ENCODE measurements around the gene UGT1A10.

Gene UGT1A10

DNA sequence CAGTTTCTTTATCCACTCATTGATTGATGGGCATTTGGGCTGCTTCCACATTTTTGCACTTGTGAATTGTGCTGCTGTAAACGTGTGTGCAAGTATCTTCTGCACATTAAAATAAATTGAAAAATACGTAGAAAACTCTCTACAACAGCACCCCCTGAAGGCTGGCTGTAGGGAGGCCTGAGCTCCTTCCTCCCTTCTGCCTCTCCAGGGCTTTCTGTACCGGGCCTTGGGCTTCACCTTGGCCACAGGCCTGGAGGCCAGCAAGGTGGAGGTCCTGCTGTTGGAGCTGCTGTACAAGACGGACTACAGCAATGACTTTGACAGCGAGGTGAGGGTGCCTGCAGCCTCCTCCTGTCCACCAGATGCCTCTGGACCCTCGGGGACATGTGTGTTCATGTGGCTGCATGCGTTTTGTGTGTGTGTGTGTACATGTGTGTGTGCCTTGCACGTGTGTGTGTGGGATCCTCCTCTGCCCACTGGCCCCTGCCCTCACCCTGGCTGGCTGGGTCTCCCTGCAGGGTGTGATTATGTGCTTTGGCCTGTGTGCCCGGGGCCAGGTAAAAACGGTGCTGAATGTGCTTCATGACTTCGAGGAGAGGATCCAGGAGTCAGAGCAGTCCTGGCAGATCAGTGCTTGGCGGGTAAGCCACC is 171.1 kb downstream of the UGT1A10 start:
- no peaks in the 10 kb centered on the region for H3K27me3 ChIP-seq (ENCODE audit: insufficient read depth, poor library complexity, severe bottlenecking)
- peak; percentile 19 for DNase-seq (ENCODE audit: low spot score)
- no peaks in the 10 kb centered on the region for H3K36me3 ChIP-seq (ENCODE audit: low read depth)
- TF ChIP-seq, protein P1, sequence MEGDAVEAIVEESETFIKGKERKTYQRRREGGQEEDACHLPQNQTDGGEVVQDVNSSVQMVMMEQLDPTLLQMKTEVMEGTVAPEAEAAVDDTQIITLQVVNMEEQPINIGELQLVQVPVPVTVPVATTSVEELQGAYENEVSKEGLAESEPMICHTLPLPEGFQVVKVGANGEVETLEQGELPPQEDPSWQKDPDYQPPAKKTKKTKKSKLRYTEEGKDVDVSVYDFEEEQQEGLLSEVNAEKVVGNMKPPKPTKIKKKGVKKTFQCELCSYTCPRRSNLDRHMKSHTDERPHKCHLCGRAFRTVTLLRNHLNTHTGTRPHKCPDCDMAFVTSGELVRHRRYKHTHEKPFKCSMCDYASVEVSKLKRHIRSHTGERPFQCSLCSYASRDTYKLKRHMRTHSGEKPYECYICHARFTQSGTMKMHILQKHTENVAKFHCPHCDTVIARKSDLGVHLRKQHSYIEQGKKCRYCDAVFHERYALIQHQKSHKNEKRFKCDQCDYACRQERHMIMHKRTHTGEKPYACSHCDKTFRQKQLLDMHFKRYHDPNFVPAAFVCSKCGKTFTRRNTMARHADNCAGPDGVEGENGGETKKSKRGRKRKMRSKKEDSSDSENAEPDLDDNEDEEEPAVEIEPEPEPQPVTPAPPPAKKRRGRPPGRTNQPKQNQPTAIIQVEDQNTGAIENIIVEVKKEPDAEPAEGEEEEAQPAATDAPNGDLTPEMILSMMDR (IDR thresholded peaks at IDR 0.05; ENCODE audit: poor library complexity, severe bottlenecking): no peak
- H3K9me3 ChIP-seq (ENCODE audit: severe bottlenecking): no peaks in the 10 kb centered on the region
- no peak overlapping the region for H3K4me3 ChIP-seq (ENCODE audit: severe bottlenecking)
- no peaks in the 10 kb centered on the region for H3K4me1 ChIP-seq (ENCODE audit: insufficient read depth, poor library complexity, severe bottlenecking)
- no peak overlapping the region for H3K27ac ChIP-seq (ENCODE audit: poor library complexity, severe bottlenecking)
- no peak for ATAC-seq (ENCODE audit: low read depth)

DNA sequence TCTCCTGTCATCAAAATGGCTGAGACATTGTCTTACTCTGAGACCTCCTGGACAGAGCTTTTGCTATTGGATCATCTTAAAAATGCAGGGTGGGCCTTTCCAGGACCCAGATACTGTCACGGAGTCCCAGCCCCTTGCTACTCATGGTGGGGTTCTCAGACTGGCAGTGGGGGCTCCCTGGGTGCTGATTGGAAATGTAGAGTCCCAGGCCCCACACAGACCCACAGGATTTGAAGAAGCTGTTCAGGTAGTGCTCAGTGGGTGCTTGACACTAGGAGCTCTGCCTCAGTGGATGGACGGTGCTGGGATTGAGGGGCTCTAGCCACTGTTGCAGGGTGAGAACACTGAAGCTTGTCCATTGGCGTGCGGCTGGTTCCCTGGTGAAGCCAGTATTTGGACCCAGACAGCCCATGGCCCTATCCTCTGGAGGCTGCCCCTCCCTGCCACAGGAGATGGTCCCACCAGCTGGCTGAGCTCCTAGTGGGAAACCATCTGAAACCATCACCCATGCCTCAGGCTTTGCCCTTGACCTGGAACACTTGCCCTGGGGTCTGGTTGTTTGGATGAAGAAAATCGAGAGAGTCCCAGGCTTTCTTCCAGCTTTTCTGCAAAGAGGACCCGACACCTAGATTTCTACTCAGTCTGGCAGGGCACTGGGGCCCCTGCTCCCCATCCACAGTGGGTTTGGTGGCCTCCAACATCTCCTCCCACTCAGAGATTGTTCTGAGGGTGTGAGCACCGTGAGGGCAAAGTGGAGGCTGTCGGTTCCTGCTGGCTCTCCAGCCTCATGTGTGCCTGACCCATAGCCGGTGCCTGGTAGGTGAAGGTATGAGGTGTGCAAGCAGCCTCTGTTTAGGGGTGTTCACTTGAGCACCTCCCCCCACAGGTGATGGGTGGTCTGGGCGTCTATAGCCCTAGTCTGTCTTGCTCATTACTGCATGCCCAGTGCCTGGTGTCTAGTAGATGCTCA is 172.0 kb downstream of the UGT1A10 start:
- no peak for ATAC-seq (ENCODE audit: low read depth)
- DNase-seq (ENCODE audit: low spot score): peak; percentile 22
- TF ChIP-seq, protein P1 (IDR thresholded peaks at IDR 0.05; ENCODE audit: poor library complexity, severe bottlenecking): no peak
- Histone ChIP-seq H3K27me3 (ENCODE audit: insufficient read depth, poor library complexity, severe bottlenecking) (no peaks in the 10 kb centered on the region), H3K27ac (ENCODE audit: poor library complexity, severe bottlenecking) (no peak overlapping the region), H3K36me3 (ENCODE audit: low read depth) (no peaks in the 10 kb centered on the region), H3K4me3 (ENCODE audit: severe bottlenecking) (no peak overlapping the region), H3K4me1 (ENCODE audit: insufficient read depth, poor library complexity, severe bottlenecking) (no peaks in the 10 kb centered on the region), H3K9me3 (ENCODE audit: severe bottlenecking) (no peaks in the 10 kb centered on the region)

DNA sequence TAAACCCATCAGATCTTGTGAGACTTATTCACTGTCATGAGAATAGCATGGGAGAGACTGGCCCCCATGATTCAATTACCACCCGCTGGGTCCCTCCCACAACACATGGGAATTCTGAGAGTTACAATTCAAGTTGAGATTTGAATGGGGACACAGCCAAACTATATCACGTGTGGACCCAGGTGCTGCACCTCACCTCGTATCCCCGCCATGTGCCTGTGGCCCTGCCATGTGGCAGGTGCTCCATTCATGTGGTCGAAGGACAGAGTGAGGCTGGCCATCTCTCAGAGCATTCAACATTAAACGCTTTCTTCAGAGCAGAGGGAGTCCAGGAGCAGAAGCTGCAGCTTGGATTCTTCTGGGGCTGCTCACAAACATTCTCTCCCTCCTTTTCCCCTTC is 174.1 kb downstream of the UGT1A10 start:
- no peaks in the 10 kb centered on the region for H3K27me3 ChIP-seq (ENCODE audit: insufficient read depth, poor library complexity, severe bottlenecking)
- H3K4me3 ChIP-seq (ENCODE audit: severe bottlenecking): no peak overlapping the region
- no peak overlapping the region for H3K27ac ChIP-seq (ENCODE audit: poor library complexity, severe bottlenecking)
- H3K9me3 ChIP-seq (ENCODE audit: severe bottlenecking): no peaks in the 10 kb centered on the region
- ATAC-seq (ENCODE audit: low read depth): no peak
- H3K36me3 ChIP-seq (ENCODE audit: low read depth): no peaks in the 10 kb centered on the region
- H3K4me1 ChIP-seq (ENCODE audit: insufficient read depth, poor library complexity, severe bottlenecking): no peaks in the 10 kb centered on the region
- DNase-seq (ENCODE audit: low spot score): no peak
- TF ChIP-seq, protein P1 (IDR thresholded peaks at IDR 0.05; ENCODE audit: poor library complexity, severe bottlenecking): no peak

DNA sequence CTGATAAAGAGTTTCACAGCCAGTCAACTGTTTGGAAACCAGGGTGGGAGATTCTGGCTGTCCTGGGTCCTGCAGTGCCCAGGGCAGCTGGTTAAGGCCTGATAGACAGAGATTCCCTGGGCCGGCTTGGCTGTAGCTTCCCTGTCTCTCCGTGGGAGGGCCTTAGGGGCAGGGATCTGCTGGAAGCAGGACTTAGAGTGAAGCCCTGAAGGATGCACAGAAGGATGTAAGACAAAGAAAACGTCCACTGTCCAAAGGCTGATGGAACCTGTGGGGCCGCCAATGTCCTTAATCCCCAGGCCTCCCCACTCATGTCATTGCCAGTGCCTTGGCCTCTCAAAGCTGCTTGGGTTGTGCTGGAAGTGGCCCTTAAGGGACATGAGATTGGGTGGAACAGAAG is 174.8 kb downstream of the UGT1A10 start:
- no peaks in the 10 kb centered on the region for H3K9me3 ChIP-seq (ENCODE audit: severe bottlenecking)
- DNase-seq (ENCODE audit: low spot score) (no peak), ATAC-seq (ENCODE audit: low read depth) (no peak)
- no peaks in the 10 kb centered on the region for H3K27me3 ChIP-seq (ENCODE audit: insufficient read depth, poor library complexity, severe bottlenecking)
- H3K4me3 ChIP-seq (ENCODE audit: severe bottlenecking): no peak overlapping the region
- no peak overlapping the region for H3K27ac ChIP-seq (ENCODE audit: poor library complexity, severe bottlenecking)
- no peaks in the 10 kb centered on the region for H3K36me3 ChIP-seq (ENCODE audit: low read depth)
- TF ChIP-seq, protein P1 (IDR thresholded peaks at IDR 0.05; ENCODE audit: poor library complexity, severe bottlenecking): no peak
- H3K4me1 ChIP-seq (ENCODE audit: insufficient read depth, poor library complexity, severe bottlenecking): no peaks in the 10 kb centered on the region
